Measurements from ENCODE around the gene MB21D2. TPM values are rescaled to one million over a fixed set of nuclear protein-coding genes. Genes with fewer than 3 reads are reported as not detected.

Gene MB21D2
- total and polyA plus RNA-seq, 2 of the 8 experiments (the other 6 are each of a cell fraction or from before 2014, with no cell fraction given) = 10.0 to 21.0 TPM

- H3K4me1 ChIP-seq (replicated peaks in 1 of 4; ENCODE audit: control insufficient read depth in 3 of 4, insufficient read depth in 4 of 4, low read length in 3 of 4) = no peaks in the 10 kb centered on the region
- no peak overlapping the region for H3K9ac ChIP-seq (replicated peaks in 1 of 4; ENCODE audit: extremely low read depth in 1 of 4, low read depth in 3 of 4, low read length in 3 of 4)
- no peak overlapping the region for H4K8ac ChIP-seq (ENCODE audit: extremely low read depth, insufficient read depth, low read length)
- H3K79me1 ChIP-seq (ENCODE audit: low read depth, low read length) = no peaks in the 10 kb centered on the region
- H3K23ac ChIP-seq (ENCODE audit: insufficient read length) = no peak overlapping the region
- no peak overlapping the region for H4K91ac ChIP-seq (replicated peaks; ENCODE audit: insufficient read length, low read length)
- H3K4ac ChIP-seq (replicated peaks; ENCODE audit: insufficient read length, low read depth, low read length) = no peak overlapping the region
- no peak overlapping the region for H3K56ac ChIP-seq (replicated peaks; ENCODE audit: insufficient read length, low read depth, low read length)
- no peaks in the 10 kb centered on the region for H3K23me2 ChIP-seq (ENCODE audit: low read depth, low read length)
- no peak for FAIRE-seq
- CTCF ChIA-PET (ENCODE audit: partially characterized antibody) = interaction anchor here (0.8 kb wide), 1 partner anchor 97 kb away, joined by 3 read pairs; no protein-coding TSS in a partner anchor
- no peaks in the 10 kb centered on the region for H3K27me3 ChIP-seq (replicated peaks in 1 of 4; ENCODE audit: control insufficient read depth in 3 of 4, extremely low read depth in 1 of 4, insufficient read depth in 3 of 4, low read length in 3 of 4)
- no peak overlapping the region for H3K18ac ChIP-seq (ENCODE audit: extremely low read depth, low read length)
- no peaks in the 10 kb centered on the region for H4K20me1 ChIP-seq (replicated peaks in 1 of 2; ENCODE audit: control insufficient read depth in 1 of 2, insufficient read depth in 2 of 2, low read length in 2 of 2)
- H3K9me3 ChIP-seq (ENCODE audit: insufficient read depth in 2 of 2, low read depth in 1 of 2, low read length in 1 of 2) = no peaks in the 10 kb centered on the region
- H2BK5ac ChIP-seq (ENCODE audit: low read depth, low read length) = no peak overlapping the region
- no peak overlapping the region for H3K14ac ChIP-seq (ENCODE audit: insufficient read length)
- H2BK15ac ChIP-seq (ENCODE audit: low read length) = no peak overlapping the region
- H2AK5ac ChIP-seq (ENCODE audit: low read depth, low read length) = no peak overlapping the region
- H3K4me3 ChIP-seq (ENCODE audit: extremely low read depth in 1 of 4, insufficient read depth in 2 of 4, low read depth in 3 of 4, low read length in 4 of 4) = no peak overlapping the region
- H2AFZ ChIP-seq (ENCODE audit: low read length) = no peak overlapping the region
- no peaks in the 10 kb centered on the region for H3K79me2 ChIP-seq (ENCODE audit: control insufficient read depth in 1 of 2, insufficient read depth in 2 of 2, low read length in 2 of 2)
- no peak overlapping the region for H3K4me2 ChIP-seq (ENCODE audit: insufficient read depth in 1 of 2, low read depth in 2 of 2, low read length in 2 of 2)
- 93% methylated on average over 2 of the region's 2 CpGs; no CpG with 5 or more reads in 1 of the 2 experiments for WGBS, 2 experiments (ENCODE audit: extremely low coverage in 1 of 2, insufficient coverage in 1 of 2, insufficient read length in 1 of 2, insufficient replicate concordance in 2 of 2, low coverage in 1 of 2, low lambda C conversion rate in 2 of 2, missing lambda C conversion rate in 1 of 2)
- no peak overlapping the region for H3K27ac ChIP-seq (ENCODE audit: low read depth, low read length)
- H4K5ac ChIP-seq (ENCODE audit: insufficient read length, low read depth, low read length) = no peak overlapping the region
- POLR2A ChIA-PET (ENCODE audit: partially characterized antibody) = no interaction called here
- no peak for DNase-seq (ENCODE audit: low read depth in 1 of 2, low spot score in 2 of 2)
- H2BK120ac ChIP-seq (replicated peaks; ENCODE audit: low read depth, low read length) = no peak overlapping the region
- H2BK12ac ChIP-seq (ENCODE audit: low read depth, low read length) = no peak overlapping the region
- H3K36me3 ChIP-seq (ENCODE audit: control insufficient read depth in 2 of 4, insufficient read depth in 4 of 4, low read length in 3 of 4) = no peaks in the 10 kb centered on the region
- H2BK20ac ChIP-seq (ENCODE audit: low read length) = no peak overlapping the region
- TF ChIP-seq JUND (IDR thresholded peaks at IDR 0.05; ENCODE audit: low read length) (no peak), MAFK (IDR thresholded peaks at IDR 0.05; ENCODE audit: low read depth, low read length) (no peak), SAP30 (IDR thresholded peaks at IDR 0.05; ENCODE audit: insufficient read depth, insufficient replicate concordance, low read length) (no peak), SIN3A (conservative IDR thresholded peaks at IDR 0.05 in 1 of 2, IDR thresholded peaks at IDR 0.05 in 1 of 2; ENCODE audit: low read depth in 1 of 2, low read length in 2 of 2) (no peak), TEAD4 (IDR thresholded peaks at IDR 0.05; ENCODE audit: low read depth, low read length) (no peak), SIRT6 (IDR thresholded peaks at IDR 0.05; ENCODE audit: low read length) (no peak), NRF1 (IDR thresholded peaks at IDR 0.05; ENCODE audit: low read depth, low read length) (no peak), RAD21 (IDR thresholded peaks at IDR 0.05 in 1 of 2, conservative IDR thresholded peaks at IDR 0.05 in 1 of 2; ENCODE audit: low read depth in 2 of 2, low read length in 2 of 2) (no peak), TCF12 (IDR thresholded peaks at IDR 0.05; ENCODE audit: low read depth, low read length) (no peak), CTCF (IDR thresholded peaks at IDR 0.05; ENCODE audit: control extremely low read depth in 1 of 3, insufficient read depth in 1 of 3, low read depth in 1 of 3, low read length in 3 of 3) (no peak), E2F6 (IDR thresholded peaks at IDR 0.05) (no peak)
These were observed 25.7 kb upstream of the MB21D2 start for GRCh38 chr3:192943393-192943792.

All from H1 (cell line).